Lower leg skin (tissue), 3 donors: ENCODE results near the gene ERG28.

Source experiments
- POLR2A ChIP-seq, 2 donors: fragments of 450-650 bp; IDR thresholded peaks; one replicate each; pipeline ENCODE4 v1.6.1; 2016 to 2017; ENCODE audit warnings: antibody characterized with exemption in 2 of 2, mild to moderate bottlenecking in 1 of 2, moderate library complexity in 1 of 2
- TF ChIP-seq, protein P1 (sequence below), 3 donors: fragments of 450-650 bp; IDR thresholded peaks; one replicate each; pipeline ENCODE4 v1.5.1; 2016; ENCODE audit warnings: antibody characterized with exemption in 3 of 3, mild to moderate bottlenecking in 3 of 3, moderate library complexity in 2 of 3

DNA sequence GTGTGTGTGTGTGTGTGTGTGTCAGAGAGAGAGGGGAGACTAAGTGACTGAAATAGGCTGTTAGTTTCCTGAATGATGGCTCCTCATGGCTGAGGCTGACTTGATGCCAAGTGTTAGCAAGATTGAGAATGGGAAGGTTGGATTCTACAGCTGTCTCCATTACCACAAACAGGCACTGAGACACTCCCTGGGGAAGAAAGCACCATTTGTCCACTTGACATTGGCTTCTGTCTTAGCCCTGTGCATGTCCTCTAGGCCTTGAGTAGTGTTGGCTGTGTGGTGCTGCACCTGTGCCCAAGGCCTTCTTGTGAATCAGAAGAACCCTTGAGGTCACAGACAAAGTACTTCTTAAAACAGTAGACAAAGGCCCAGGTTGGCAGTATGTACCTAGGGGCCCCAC lies 15.6 kb downstream of the ERG28 start:
- TF ChIP-seq, protein P1, sequence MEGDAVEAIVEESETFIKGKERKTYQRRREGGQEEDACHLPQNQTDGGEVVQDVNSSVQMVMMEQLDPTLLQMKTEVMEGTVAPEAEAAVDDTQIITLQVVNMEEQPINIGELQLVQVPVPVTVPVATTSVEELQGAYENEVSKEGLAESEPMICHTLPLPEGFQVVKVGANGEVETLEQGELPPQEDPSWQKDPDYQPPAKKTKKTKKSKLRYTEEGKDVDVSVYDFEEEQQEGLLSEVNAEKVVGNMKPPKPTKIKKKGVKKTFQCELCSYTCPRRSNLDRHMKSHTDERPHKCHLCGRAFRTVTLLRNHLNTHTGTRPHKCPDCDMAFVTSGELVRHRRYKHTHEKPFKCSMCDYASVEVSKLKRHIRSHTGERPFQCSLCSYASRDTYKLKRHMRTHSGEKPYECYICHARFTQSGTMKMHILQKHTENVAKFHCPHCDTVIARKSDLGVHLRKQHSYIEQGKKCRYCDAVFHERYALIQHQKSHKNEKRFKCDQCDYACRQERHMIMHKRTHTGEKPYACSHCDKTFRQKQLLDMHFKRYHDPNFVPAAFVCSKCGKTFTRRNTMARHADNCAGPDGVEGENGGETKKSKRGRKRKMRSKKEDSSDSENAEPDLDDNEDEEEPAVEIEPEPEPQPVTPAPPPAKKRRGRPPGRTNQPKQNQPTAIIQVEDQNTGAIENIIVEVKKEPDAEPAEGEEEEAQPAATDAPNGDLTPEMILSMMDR (IDR thresholded peaks at IDR 0.05): no peak
- no peak for TF ChIP-seq POLR2A (IDR thresholded peaks at IDR 0.05)
